Heart left ventricle (tissue), 16 donors: ENCODE measurements around the gene SGK1. TPM values are rescaled to one million over a fixed set of nuclear protein-coding genes. Genes with fewer than 3 reads are reported as not detected.

Experiments used
- ATAC-seq, 4 donors: fragments of 200-7000 bp; cut with Tn5 transposase; one replicate each; pipeline ENCODE4 v1.9.1; 2020 to 2022; ENCODE audit warnings: moderate library complexity in 4 of 4, mild to moderate bottlenecking in 3 of 4, moderate number of reproducible peaks in 1 of 4
- DNase-seq, 5 donors: peaks; one replicate each; pipeline ENCODE4 v3.0.0-alpha.2; 2020
- H3K27ac ChIP-seq, 12 donors: fragments of 200-600 bp; sonication (generic) in 4 of 12; one replicate each; pipeline versions ENCODE4 v1.5.0 to v1.8.0; 2016 to 2022; ENCODE audit warnings: mild to moderate bottlenecking in 2 of 12
- H3K27me3 ChIP-seq, 9 donors: fragments of 200-600 bp; sonication (generic) in 2 of 9; one replicate each; pipeline versions ENCODE4 v1.5.1 to v1.8.0; 2016 to 2022; ENCODE audit warnings: mild to moderate bottlenecking in 3 of 9
- H3K36me3 ChIP-seq, 9 donors: fragments of 200-600 bp; sonication (generic) in 2 of 9; one replicate each; pipeline versions ENCODE4 v1.5.0 to v1.8.0; 2018 to 2022; ENCODE audit warnings: mild to moderate bottlenecking in 2 of 9
- H3K4me1 ChIP-seq, 12 donors: fragments of 200-600 bp; sonication (generic) in 4 of 12; one replicate each; pipeline versions ENCODE4 v1.5.0 to v1.8.0; 2016 to 2022; ENCODE audit warnings: mild to moderate bottlenecking in 3 of 12
- H3K4me3 ChIP-seq, 12 donors: fragments of 200-600 bp; sonication (generic) in 4 of 12; one replicate each; pipeline versions ENCODE4 v1.5.0 to v1.8.0; 2017 to 2022; ENCODE audit warnings: mild to moderate bottlenecking in 9 of 12, moderate library complexity in 4 of 12
- H3K9me3 ChIP-seq, 12 donors: fragments of 200-600 bp; sonication (generic) in 4 of 12; one replicate each; pipeline versions ENCODE4 v1.5.0 to v1.8.0; 2016 to 2022; ENCODE audit warnings: mild to moderate bottlenecking in 1 of 12
- POLR2A ChIP-seq, 2 donors: fragments of 450-650 bp; IDR thresholded peaks; one replicate each; pipeline ENCODE4 v1.6.1; 2017; ENCODE audit warnings: antibody characterized with exemption in 2 of 2, mild to moderate bottlenecking in 2 of 2, moderate library complexity in 2 of 2
- WGBS, 4 donors: extraction: QIAGEN DNeasy Blood & Tissue Kit in 2 of 4; methylation state at CpG; one replicate each; pipeline versions ENCODE4 v1.1.5 to v1.1.7; 2013 to 2018; 5-methylcytosine and 5-hydroxymethylcytosine counted together
- intact Hi-C, 10 donors: fragments of 100-400 bp; cut with DNase I; formaldehyde crosslinking; loops; one replicate each; pipeline versions ENCODE4 v1.11.1 to v1.14.2; 2022
- polyA plus RNA-seq, 2 donors: library from polyadenylated mRNA; stranded (reverse); fragments of 200-250 nt; gene quantifications; one replicate each; pipeline ENCODE4 v1.2.3, GENCODE V29; 2013
- total RNA-seq, 9 donors: library from RNA; depleted of rRNA in 2 of 9; stranded (reverse); fragments of >200 nt in 2 of 9; fragmentation: NEBNext Ultra II Directional in 3 of 9; extraction: Animal tissue kit (Norgen Biotek cat#: 25700) in 3 of 9; gene quantifications; one replicate each; pipeline versions ENCODE4 v1.1.0 to v1.2.4, GENCODE V29; 2016 to 2023
- TF ChIP-seq, protein P1 (sequence below), 12 donors: fragments of 200-600 bp; sonication (generic) in 4 of 12; IDR thresholded peaks; one replicate each; pipeline versions ENCODE4 v1.5.0 to v1.8.0; 2018 to 2022; ENCODE audit warnings: antibody characterized with exemption in 12 of 12, mild to moderate bottlenecking in 5 of 12
- donor health status: ischemic (EF 13 %, LVEDD 7.1; RV severe dilation, severe dysfunction).
- donor health status: healthy with polysubstance abuse.
- donor health status: DM: no; HTN: yes; CAD: no.
- donor health status: DM: no; HTN: no; CAD: no.
- donor health status: ischemic (EF 25% LVEDD 6.9; RV normal size, moderate dysfunction).
- donor health status: ischemic (EF 25% LVEDD 5.7; RV mildly dilated, moderate dysfunction).
- donor health status: healthy.
- donor health status: DM: yes; HTN: yes; CAD: no.
- donor health status: ischemic (EF 35%, LVEDD 5.7; RV mildly dilated, moderate dysfunction).
- donor health status: nonischemic (EF 11% LVEDD 7.7; RV severe dilation, severe dysfunction).
- donor health status: DM: yes; HTN: yes; CAD: no.
- donor health status: PGD.
- donor health status: ischemic (EF 29% LVEDD 5.4; RV normal size, mild dysfunction).
- donor health status: nonischemic (EF 23%, LVEDD 6.1; RV moderate dilation, normal function).

The SGK1 gene
- total and polyA plus RNA-seq, 11 donors = 17.7 to 118 (median 56.7) TPM

GRCh38 chr6:134178161-134179044, 139.5 kb downstream of the SGK1 start:
- Histone ChIP-seq H3K36me3 (peaks cover 0 to 5% (median under 1%) of the 10 kb centered on the region in 9 donors), H3K4me1 (peaks cover 0 to 39% (median 23%) of the 10 kb centered on the region in 12 donors), H3K4me3 (peak overlapping the region in 11 of 12 donors; percentile 1 to 80 (median 48)), H3K27ac (peak overlapping the region; percentile 33 to 99 (median 62)), H3K27me3 (no peaks in the 10 kb centered on the region), H3K9me3 (no peaks in the 10 kb centered on the region)
- WGBS, 4 donors = 3 to 4% (median 3%) methylated on average over 23 to 30 of the region's 30 CpGs
- TF ChIP-seq, protein P1, sequence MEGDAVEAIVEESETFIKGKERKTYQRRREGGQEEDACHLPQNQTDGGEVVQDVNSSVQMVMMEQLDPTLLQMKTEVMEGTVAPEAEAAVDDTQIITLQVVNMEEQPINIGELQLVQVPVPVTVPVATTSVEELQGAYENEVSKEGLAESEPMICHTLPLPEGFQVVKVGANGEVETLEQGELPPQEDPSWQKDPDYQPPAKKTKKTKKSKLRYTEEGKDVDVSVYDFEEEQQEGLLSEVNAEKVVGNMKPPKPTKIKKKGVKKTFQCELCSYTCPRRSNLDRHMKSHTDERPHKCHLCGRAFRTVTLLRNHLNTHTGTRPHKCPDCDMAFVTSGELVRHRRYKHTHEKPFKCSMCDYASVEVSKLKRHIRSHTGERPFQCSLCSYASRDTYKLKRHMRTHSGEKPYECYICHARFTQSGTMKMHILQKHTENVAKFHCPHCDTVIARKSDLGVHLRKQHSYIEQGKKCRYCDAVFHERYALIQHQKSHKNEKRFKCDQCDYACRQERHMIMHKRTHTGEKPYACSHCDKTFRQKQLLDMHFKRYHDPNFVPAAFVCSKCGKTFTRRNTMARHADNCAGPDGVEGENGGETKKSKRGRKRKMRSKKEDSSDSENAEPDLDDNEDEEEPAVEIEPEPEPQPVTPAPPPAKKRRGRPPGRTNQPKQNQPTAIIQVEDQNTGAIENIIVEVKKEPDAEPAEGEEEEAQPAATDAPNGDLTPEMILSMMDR (IDR thresholded peaks at IDR 0.05) = peak; percentile 64 to 90 (median 84)
- no peak for TF ChIP-seq POLR2A (IDR thresholded peaks at IDR 0.05)
- DNase-seq (peak; percentile 84 to 89 (median 87)), ATAC-seq (peak; percentile 57 to 70 (median 63))
- intact Hi-C loops = loop anchor here in 9 of 10 donors (1.0 to 10.0 kb wide), 18 partner anchors 59 to 644 kb away; no protein-coding TSS in a partner anchor

GRCh38 chr6:134177753-134178160, 140.2 kb downstream of the SGK1 start:
- ATAC-seq (no peak), DNase-seq (no peak)
- Histone ChIP-seq H3K4me3 (peak overlapping the region in 9 of 12 donors; percentile 33 to 80 (median 49)), H3K36me3 (peaks cover 0 to 11% (median 7%) of the 10 kb centered on the region in 9 donors), H3K4me1 (peaks cover 0 to 45% (median 29%) of the 10 kb centered on the region in 12 donors), H3K27me3 (no peaks in the 10 kb centered on the region), H3K27ac (peak overlapping the region; percentile 21 to 99 (median 62)), H3K9me3 (no peaks in the 10 kb centered on the region)
- WGBS, 4 donors = 38 to 52% (median 50%) methylated on average over 10 of the region's 10 CpGs
- intact Hi-C loops = loop anchor here in 9 of 10 donors (1.0 to 10.0 kb wide), 19 partner anchors 60 to 645 kb away; no protein-coding TSS in a partner anchor
- TF ChIP-seq POLR2A (IDR thresholded peaks at IDR 0.05) = no peak
- TF ChIP-seq, protein P1 (IDR thresholded peaks at IDR 0.05) = no peak

DNA sequence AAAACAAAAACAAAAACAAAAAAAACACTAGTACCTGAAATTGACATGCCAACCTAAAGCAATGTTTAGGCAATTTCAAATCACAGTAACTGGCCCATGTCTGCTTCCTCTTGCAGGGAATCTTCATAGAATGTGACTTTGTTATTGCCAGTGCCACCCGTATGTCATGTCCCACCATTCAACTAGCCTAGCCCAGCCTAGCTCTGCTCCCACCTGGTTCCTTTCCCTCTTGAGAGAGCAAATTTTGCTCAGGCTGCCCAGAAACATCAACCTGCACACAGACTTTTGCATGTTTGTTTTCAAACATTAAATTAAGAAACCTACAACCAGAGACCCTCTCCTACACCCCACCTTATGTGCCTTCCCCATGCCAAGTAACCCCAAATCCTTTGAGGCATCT, 140.7 kb downstream of the SGK1 start:
- Histone ChIP-seq H3K27me3 (no peaks in the 10 kb centered on the region), H3K9me3 (no peaks in the 10 kb centered on the region), H3K36me3 (peaks cover 0 to 16% (median 12%) of the 10 kb centered on the region in 9 donors), H3K27ac (peak overlapping the region; percentile 21 to 99 (median 62)), H3K4me3 (peak overlapping the region in 5 of 12 donors; percentile 42 to 80 (median 54)), H3K4me1 (peaks cover 0 to 51% (median 32%) of the 10 kb centered on the region in 12 donors)
- ATAC-seq = no peak
- intact Hi-C loops = loop anchor here in 9 of 10 donors (2.0 to 10.0 kb wide), 13 partner anchors 60 to 548 kb away; no protein-coding TSS in a partner anchor
- no peak for DNase-seq
- 88 to 96% (median 91%) methylated on average over 1 of the region's 1 CpG for WGBS, 4 donors
- no peak for TF ChIP-seq POLR2A (IDR thresholded peaks at IDR 0.05)
- TF ChIP-seq, protein P1 (IDR thresholded peaks at IDR 0.05) = no peak
